Measurements from ENCODE around the gene ABCC11.

GRCh38 chr16:48164907-48165715, 82.2 kb downstream of the ABCC11 start:
- TF ChIP-seq CTCF (IDR thresholded peaks at IDR 0.05; ENCODE audit: borderline replicate concordance, extremely low read depth, low read length, poor library complexity, severe bottlenecking) (peak; percentile 89), EZH2 (IDR thresholded peaks at IDR 0.05; ENCODE audit: borderline replicate concordance, low read depth, low read length, severe bottlenecking) (no peak)
